H4 (cell line): ENCODE data around the gene NEK7. TPM values are rescaled to one million over a fixed set of nuclear protein-coding genes. Genes with fewer than 3 reads are reported as not detected.
"Not testable (repeated sequence)": the region's sequence is repeated elsewhere in the genome, so short reads cannot be mapped to it uniquely, and the experiment has no call there.

ENCODE experiments used
- DNase-seq: peaks from one replicate; pipeline ENCODE4 v3.0.0-alpha.2; 2015; ENCODE audit warnings: low spot score
- total RNA-seq: library from RNA; depleted of rRNA; stranded (reverse); fragments of >200 nt; shearing (Covaris generic); gene quantifications from 2 replicates; pipeline ENCODE4 v1.2.3, GENCODE V29; 2014

The NEK7 gene
- total RNA-seq, 1 experiment from 2014 or later = 36.0 TPM

DNA sequence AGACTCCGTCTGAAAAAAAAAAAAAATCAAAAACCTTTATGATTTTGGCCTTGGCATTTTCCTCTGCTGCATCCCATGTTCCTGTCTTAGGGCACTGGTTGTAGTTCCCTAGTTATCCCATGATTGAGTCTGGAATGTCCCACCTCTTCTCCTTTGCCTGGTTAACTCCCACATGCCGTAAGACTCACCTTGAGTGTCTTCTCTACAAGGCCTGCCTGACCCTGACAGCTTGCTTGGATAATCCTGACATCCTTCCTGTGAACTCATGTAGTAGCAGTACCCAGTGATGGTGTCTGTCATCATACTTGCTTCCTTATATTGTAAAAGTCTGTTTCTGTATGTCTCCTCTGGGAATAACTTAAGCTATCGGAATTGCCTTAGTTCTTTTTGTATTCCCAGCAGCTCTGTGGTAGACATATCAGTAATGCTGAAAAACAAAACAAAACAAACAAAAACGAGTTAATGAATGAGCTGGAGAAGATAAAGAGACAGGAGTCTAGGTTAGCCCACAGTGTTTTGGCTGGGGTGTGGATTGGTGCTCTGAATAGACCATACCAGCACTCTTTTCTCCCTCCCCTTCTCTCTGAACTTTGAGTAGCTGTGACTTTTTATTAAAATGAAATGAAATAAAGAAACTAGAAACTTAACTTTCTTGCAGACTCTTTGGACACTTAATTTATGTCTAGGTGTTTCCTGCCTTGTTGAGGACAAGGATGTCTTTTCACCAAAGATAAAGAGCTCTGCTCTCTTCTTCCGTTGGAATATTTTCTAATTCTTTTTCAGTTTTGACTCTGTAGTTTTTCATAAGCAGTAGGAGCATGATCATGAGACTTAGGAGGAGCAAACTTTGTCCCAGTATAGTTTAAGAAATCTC is 15.1 kb downstream of the NEK7 start:
- DNase-seq = no peak

DNA sequence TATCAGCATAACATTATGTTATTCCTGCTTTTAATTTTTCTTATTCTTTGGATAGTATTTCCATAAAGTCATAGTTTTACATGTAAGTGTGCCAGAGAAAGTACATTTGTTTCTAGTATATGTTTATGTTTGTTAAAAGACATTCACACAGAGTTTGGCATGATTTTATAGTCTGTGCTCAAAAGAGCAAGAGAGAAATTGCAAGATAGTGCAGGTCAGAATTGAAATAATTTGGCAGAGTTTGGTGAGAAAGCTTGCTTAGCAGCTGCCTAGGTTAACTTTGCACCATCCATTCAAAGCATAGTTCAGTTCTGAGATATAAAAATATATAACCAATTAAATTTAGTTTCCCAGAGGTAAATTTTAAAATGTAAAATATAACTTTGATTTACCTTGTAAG is 17.0 kb downstream of the NEK7 start:
- no peak for DNase-seq

DNA sequence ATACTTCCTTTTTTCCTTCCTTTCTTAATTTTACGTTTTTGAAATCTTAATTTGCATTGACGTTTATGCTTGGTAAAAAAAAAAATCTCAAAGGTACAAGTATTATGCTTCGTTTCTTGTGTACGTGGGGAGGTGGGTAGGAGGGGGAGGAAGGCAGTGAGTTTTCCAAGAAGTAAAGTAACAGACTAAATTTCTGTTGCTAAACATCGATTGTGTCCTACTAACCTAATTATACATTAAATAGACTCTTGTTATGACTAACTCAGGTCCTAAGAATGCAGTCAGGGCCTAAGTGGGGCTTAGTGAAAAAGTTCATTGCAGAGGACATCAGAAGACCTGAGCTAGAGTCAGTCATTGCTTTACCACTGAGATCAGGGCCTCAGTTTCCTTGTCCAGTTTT is 17.5 kb downstream of the NEK7 start:
- no peak for DNase-seq

DNA sequence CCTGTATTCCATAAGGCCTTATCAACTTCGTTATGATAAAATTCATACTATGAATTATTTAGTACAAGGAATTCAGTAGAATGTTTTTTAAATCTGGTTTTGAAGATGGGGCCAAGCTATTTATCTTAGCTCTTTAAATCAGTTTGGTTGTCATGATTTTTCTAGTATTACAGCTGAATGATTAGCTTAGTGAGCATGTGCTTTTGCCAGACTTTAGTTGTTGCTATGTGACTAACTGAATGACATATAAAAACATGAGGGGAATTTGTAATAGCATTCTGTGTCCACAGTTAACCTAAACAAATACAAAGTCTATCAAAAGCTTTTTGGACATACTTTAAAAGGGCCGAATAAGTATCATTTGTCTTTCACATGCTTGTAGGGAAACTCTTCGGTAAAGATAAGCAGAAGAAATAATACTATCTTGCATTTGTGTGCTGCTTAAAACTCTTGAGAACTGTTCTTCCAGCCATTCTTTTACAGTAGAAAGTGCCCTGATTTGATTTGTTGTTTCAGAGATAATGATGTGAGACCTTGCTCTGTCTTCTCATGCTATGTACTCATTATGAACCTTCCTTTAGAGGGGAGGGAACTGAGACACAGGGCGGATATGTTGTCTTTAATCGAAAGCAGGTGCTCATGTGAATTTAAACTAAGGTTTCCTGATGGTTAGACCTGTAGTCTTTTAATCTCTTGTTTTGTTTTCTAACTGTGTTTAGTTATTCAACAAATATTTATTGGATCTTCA is 18.8 kb downstream of the NEK7 start:
- DNase-seq = no peak

DNA sequence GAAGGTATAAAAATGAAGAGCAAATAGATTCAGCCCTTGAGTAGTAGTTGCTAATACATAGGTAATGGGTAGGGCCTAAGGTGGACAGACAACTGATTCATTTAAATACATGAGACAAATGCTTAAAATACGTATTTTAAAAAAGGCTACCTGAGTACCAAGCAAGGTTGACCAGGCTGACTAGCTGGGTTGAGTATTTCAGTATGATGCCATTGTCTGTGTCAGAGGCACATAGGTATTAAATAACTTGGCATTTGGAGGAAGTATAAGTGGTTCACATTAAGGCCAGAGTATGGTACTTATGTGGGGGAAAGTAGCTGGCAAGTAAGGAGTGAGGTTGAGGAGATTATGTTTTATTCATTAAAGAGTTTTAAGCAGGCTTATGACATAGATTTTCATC is 19.4 kb downstream of the NEK7 start:
- DNase-seq = no peak

DNA sequence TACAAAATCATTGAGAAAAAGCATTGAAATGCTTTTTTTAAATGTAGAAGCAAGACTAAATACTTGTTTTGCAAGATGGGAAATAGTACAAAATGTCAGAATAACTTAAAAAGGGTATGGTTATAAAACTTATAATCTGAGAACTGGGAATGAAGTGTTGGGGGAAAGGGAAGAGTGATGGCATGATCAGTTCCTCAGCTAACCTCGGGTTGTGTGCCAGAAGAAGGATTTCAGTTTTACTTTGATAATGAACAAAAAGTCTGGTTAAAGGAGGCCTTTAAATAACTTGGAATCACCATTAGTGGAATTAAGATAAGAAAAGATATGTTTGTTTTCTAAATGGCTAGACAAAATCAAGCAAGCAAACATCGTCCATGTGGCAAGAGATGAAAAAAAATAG is 20.7 kb downstream of the NEK7 start:
- no peak for DNase-seq

DNA sequence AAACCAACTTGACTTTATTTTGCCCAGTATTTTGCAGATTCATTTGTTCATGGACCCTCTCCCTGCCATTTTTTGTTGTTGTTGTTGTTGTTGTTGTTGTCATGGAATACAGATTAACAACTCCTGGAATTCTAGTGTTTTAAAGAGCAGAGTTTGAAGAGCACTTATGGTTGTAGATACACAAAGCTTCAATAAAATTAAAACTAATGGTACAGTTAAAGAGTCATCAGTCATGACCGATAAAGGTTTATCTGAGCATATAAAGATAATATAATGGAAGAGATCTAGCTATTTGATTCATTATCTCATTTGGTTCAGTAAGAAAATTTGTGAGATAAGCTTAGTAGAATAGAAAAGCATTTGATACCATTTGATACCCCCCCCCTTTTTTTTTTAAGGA is 21.8 kb downstream of the NEK7 start:
- no peak for DNase-seq

DNA sequence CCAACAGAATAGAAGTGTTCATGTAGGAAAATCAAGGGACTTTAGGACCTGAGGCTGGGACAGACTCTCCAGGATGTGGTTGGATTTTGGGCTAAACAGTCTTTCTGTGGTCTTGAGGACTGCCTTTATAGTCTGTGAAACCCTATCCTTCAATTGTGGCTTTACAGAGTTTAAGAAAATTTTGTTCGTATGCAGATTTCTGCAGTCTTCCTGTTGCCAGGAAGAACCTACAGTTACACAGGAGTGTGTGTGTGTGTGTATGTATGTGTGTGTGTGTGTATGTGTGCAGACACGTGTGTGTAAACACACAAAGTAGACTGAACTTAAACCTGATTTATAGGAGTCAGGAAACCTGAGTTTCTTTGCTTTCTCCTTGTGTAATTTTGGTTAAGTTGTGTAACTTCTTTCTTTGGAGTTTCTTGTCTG is 22.8 kb downstream of the NEK7 start:
- peak; percentile 97 for DNase-seq

DNA sequence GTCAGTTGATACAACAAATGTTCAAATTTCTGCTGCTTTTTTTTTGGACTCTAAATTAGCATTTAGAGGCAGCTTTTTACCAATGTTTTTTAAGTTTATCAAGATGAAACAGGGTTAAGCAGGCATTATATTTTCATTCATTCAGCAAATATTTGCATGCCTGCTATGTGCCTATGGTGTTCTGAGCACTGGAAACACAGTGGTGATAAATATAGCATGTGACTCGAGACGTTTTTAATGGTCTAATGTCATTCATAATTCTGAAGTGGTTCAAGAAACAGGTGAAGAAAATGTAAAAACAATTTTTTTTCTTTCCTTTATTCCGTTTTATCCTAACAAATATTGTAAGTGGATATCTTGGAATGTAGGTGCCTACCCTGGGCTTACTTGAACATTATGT is 26.8 kb downstream of the NEK7 start:
- DNase-seq = no peak

DNA sequence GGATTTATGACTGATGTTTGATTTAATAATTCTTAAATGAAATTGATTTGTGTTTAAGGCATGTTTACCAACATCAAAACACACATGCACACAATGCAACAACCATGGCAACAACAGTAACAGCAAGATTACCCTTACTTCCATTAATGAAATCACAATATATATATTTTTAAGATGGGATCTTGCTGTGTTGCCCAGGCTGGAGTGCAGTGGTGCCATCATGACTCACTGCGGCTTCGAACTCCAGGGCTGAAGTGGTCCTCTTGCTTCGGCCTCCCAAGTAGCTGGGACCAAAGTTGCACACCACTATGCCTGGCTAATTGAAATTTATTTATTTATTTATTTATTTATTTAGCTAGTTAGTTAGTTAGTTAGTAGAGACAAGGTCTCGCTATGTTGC is 27.7 kb downstream of the NEK7 start:
- no peak for DNase-seq

DNA sequence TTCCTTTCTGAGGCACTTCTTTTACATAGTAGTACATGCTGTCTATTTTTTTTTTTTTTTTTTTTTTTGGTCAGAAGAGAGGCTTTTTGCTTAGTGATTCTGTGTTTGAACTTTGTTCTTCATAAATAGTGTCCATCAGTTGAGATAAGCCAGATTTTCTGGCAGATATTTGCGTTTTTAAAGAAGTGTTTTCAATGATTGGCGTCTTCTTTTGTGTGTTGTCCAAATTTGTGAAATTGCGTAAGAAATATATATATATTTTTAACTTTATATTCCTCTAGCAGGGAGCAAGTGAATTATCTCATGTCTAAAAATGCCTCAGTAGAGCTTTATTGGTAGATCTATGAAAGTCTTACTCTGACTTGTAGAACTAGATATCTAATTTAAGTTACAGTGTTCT is 28.3 kb downstream of the NEK7 start:
- DNase-seq = no peak

DNA sequence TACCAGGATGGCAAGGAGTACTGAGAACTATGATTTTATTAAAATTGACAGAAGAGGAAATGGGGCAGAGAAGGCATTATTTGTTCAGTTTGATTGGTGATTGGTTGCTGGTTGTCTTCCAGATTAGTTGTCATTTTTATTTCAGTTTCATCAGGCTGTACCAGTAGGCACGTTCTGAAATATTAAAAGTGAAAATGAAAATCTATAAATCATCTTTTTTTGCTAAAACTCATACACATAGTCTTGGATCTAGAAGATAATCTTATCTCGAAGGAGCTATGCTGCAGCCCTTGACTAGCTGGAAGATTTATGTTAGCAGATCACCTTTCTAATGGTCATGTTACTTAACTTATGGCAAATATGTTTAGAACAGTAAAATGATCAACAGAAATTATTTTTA is 29.0 kb downstream of the NEK7 start:
- no peak for DNase-seq

DNA sequence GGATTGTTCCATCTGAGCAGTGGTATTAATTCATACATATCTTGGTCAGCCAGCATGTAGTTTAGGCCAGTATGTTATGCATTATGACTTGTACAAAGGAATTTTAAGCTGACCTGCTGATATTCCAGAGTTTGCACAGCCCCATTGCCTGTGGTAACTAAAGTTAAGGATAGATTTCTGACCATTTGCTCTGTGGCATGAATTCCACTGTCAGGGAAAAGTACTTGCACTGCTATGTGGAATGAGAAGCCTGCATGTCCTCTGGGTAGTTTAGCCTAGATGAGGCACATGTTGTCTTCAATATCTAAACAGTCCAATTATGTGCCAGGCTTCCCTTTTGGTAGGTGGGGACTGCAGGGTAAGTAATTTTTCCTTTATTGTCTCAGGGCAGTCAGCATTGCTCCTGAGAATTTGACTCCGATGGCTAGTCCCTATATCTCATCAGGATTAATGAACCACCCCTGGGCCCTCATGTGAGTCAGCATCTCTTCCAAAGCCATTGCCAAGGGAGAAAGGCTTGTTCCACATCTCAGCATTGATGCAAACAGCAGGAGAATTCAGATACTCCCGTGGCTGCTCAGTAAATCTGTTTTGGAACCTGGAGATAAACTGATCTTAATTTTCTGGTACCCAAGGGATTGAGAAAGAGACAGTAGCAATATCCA is 30.2 kb downstream of the NEK7 start:
- no peak for DNase-seq

DNA sequence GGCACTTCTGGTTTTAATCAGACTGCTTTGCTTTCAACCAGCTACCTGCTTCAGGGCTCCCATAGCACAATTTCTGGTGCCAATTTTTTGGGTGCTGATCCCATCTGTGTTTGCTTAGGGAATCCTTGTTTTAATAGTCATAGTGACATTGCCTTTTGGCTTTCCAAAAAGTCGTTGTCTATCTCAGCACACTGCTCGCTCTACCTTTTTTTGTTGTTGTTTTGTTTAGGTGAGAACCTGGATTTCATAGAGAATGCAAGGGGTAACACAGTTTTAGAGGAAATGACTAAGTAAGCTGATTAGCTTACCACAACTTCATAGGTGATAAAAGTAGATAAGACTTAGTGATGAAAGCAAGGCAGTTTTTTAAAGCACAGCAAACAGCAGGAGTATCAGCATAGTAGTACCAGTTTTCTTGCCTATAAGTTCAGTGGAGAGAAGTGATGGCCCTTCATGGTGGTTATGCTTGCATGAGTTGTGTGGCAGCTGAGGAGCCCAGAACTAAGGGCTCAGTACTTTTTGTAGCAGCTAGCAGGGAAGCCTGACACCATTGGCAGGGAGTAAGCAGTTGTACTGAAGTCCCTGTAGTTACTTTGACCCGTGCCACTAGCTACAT is 31.3 kb downstream of the NEK7 start:
- DNase-seq = no peak

DNA sequence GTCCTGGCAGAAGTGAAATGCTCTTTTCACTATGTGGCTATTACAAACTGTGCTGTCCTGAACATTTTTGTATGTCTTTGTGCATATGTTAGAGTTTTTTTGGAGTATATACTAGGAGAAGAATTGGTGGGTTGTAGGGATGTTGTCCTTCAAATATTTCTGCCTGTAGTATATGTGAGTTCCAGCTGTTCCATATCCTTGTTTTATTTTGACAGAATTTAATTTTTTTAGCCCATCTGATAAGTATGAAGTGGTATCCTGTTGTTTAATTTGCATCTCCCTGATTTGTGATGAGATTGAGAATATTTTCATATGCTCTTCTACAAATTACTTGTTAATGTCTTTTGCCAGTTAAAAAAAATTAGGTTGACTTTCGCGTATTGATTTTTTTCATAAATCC is 34.3 kb downstream of the NEK7 start:
- no peak for DNase-seq

DNA sequence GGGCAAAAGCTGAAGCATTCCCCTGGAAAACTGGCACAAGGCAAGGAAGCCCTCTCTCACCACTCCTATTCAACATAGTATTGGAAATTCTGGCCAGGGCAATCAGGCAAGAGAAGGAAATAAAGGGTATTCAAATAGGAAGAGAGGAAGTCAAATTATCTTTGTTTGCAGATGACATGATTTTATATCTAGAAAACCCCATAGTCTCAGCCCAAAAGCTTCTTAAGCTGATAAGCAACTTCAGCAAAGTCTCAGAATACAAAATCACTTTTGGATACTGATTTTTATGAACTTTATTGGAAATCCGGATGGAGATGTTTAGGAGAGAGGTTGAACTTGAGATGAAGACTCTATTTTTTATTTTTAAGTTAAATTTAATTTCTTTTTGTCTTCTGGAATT is 37.1 kb downstream of the NEK7 start:
- DNase-seq = not testable (repeated sequence)

DNA sequence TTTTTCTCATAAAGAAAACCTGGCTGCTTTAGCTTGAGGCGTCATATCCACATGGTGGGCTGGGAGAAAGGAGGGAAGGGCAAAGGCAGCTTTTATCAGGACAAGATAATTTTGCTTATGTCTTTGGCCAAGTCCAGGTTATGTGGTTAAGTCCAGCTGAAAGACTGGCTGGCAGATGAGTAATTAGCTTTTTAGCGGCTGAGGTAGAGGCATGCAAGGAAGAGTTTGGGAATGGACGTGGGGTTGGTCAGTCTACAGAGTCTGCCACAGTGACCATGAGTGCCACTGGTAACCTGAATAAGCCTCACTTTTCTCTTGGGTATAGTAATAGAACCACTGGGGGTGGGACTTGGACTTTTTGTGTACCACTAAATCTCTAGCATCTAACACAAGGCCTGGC is 39.8 kb downstream of the NEK7 start:
- no peak for DNase-seq

DNA sequence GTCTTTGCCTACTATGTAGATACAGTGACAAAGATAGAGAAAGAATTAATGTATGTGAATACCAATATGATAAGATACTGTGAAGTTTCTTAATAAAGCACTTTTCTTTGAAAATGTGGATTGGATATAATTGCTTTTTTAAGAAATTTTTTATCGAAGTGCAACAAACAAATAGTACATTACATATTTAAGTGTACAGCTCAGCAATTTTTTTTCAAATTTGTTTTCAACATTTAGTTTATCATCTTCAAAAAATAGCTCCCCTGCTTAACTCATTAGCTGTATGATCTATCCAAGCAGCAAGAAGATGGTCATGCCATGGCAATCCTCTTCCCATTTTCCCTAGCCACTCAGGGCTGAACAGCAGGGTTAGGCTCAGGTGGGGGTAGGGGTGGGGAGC is 40.5 kb downstream of the NEK7 start:
- DNase-seq = no peak

DNA sequence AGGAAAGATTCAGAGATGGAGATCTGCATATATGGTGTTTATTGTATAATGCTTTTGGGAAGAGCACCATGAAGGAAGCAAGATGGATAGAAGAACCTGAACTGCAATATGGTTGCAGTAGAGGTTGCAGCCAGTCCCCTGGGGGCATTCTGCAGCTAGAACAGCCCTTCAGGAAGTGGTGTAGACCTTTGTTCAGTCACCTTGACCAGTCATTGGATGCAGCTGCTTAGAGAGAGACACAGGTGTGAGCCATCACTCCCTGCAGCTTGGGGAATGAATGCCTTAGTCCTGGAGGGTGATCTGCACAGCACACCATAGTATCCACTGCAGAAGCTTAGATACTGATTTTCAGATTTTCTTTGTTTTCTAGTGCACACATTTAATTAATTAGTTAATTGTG is 42.3 kb downstream of the NEK7 start:
- DNase-seq = no peak

DNA sequence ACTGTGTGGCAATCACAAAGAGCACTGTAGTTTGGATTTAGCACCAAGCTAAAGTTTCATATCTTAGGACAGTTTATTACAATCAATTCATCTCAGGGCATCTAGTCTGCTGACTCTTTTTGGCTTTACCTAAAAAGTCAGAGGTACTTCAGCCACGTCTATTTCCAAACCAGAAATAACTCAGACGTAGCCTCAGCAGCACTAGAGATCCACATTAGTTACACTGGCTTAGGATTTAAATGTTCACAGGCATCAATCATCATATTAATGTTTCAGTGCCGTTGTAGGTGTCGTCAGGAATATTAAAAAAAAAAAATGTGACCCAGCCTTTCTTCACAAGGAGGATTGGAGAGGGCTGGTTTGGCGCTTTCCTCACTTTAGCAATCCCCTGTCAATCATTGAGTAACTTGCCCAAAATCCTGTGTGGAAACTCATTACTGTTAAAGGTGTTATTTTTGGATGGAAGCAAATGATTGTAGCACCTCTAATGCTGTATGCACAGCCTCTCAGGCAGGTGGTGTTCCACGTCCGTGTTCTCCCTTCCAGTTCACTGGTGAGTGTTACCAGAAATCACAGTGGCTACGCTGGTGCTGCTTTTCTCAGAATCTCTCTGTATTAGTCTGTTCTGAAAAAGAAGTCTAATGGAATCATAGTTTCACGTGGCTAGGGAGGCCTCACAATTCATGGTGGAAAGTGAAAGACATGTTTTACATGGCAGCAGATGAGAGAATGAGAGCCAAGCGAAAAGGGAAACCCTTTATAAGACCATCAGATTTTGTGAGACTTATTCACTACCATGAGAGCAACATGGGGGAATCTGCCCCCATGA is 45.4 kb downstream of the NEK7 start:
- DNase-seq = no peak

DNA sequence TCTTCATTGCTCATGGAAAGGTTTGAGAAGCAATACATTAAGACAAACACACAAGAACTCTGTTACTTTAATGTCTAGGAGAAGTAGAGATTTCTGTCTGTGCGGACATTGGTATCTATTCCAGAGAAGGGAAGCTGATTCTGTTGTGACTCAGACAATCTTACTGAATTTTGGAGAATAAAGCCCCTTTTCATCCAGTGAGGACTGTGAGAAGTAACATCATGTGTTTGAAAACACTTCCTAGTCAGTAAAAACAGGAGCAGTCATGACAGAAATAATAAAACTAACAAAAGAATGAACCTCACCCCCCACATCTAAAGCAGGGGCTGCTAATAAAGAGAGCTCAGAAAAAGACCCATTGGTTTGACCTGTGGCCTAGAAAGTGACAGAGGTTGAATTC is 46.6 kb downstream of the NEK7 start:
- DNase-seq = no peak
